HG03025 (cell line): ENCODE results near the gene RBPJ.
"Not testable (repeated sequence)": the region's sequence is repeated elsewhere in the genome, so short reads cannot be mapped to it uniquely, and the experiment has no call there.

Experiments used
- ATAC-seq: cut with Tn5 transposase; IDR thresholded peaks from one replicate; pipeline ENCODE4 v1.9.1; 2021; ENCODE audit warnings: mild to moderate bottlenecking, moderate library complexity; ENCODE audit not compliant: unreplicated experiment, low FRiP score

RBPJ gene

DNA sequence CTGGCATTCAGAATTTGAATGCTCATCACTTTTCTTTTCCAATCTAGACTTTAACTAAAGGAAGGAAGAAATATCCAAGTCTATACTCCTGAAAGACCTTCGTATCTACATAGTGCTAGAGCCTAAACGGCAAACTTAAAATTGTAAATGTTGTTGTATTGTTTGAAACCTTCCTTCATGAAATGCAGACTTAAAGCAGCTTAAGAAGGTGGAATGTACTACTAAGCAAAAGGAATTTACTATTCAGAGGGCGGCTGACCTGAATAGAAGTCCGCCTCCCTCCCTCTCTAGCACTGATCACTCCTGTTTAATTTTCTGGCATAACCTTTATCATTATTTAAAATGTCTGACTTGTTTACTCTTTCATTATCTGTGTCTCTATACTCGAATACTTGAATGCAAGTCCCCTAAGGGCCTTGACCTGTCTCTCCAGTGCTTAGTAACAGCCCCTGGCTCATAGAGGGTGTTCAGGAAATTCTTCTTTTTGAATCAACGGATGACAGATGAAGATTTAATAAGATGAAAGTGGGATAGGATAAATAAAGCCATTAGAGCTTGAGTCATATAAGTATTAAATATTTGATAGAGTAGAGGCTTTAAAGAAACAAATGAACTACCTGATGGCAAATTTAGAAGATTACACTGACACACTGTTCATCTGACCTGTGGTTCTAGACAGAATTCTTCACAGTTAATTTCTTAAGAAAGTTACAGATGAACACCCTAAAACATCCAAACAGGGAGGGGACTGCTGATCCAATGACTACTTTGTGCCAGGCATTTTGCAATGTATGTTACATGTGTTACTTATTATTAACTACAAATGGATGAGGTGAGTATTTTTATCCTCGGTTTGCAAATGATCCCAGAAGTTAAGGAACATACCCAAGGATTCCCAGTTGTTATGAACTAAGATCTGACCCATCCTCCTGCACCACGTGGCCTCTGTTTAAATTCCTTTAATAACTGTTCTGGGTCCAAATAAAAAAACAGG is 20.2 kb upstream of the RBPJ start:
- no peak for ATAC-seq

DNA sequence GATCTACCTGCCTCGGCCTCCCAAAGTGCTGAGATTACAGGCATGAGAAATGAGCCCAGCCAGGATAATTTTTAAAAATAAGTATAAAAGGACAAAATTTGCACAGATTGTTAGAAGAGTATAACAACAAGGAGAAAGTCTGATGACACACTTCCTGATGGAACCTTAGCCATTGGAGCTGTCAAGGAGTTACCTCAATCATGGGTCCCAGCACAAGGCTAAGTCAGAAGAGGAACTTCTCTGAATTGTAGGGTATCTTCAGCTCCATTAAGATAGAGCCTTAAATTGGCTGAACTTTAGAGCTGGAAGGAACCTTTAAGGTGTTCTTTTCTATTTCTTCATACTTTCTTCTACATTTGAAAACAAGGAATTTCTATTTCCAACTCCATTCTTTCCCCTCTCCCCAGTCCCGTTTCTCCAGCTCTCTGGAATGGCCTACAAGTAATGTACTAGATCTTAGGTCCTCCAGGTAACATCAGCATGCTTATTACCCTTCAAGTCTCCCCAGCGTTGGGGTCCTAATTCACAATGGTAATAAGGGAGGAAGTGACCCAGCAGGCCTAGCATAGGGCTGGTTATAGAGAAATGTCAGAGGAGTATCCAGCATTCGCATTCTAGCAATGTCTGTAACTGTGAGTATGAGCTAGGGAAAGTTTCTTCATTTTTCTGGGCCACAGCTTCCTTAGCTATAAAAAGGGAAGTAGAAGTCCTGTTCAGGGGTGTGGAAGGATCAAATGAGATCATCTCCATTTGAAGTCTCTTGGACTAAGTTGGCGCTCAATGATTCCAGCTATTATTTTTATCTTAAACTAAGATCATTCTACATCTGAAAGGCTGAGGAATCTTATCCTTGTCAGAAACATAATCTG is 18.5 kb upstream of the RBPJ start:
- no peak for ATAC-seq

DNA sequence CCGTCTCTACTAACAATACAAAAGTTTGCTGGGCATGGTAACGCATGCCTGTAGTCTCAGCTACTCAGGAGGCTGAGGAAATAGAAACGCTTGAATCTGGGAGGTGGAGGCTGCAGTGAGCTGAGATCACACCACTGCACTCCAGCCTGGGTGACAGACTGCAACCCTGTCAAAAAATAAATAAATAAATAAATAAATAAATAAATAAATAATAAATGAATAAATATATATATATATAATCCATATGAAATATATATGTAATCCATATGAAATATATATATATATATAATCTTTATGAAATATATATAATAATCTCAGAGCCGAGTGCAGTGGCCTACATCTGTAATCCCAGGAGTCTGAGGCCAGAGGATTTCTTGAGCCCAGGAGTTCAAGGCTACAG is 17.8 kb upstream of the RBPJ start:
- ATAC-seq = no peak

DNA sequence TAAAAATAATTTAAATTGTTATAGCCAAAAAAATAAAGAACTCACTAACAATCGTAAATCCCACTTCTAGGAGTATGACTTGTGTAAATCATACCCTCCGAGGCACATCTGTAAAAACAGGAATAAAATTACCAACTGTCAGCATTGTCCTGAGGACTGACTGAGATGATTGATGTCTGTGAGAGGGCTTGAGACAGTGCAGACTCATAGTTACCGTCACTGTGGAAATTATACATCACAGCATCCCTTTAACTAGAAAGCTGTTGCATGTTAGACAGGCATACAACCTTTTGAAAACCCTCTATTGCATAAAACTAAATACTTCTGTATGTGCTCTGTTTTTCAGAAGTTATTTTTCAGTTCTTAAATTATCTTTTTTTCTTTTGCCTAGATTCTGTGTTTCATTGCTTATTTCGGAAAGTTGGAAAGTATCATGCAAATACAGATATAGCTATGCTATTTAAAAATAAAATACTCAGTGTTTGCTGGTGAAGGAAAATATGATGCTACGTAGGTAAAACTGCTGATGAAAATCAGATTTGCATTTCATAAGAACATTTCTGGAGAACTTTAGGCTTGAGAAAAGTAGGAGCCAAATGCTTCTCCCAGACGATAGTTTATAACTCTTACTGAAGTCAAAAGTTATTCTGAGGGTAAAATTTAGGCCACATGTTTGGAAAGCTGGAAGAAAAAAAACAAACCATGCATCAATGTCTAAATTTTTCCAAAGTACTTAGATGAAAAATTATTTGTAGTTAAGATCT is 13.6 kb upstream of the RBPJ start:
- no peak for ATAC-seq

DNA sequence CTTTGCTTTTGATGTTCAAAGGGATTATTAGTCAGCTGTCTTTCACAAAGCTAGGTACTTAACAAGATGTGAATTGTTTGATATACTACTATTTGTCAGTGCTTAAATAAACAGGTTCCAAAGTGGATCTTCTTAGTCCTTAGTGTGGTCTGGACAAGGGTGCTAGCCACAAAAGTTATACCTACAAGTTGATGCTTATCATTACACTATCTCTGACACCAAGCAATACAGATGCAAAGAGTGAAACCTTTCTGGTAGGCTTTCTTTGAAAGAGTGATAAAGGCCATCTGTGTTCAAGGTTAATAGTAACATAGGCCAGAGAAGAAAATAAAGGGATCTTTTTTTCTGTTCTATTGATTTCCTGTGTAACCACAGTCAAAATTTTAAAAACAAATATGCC is 12.2 kb upstream of the RBPJ start:
- ATAC-seq = no peak

DNA sequence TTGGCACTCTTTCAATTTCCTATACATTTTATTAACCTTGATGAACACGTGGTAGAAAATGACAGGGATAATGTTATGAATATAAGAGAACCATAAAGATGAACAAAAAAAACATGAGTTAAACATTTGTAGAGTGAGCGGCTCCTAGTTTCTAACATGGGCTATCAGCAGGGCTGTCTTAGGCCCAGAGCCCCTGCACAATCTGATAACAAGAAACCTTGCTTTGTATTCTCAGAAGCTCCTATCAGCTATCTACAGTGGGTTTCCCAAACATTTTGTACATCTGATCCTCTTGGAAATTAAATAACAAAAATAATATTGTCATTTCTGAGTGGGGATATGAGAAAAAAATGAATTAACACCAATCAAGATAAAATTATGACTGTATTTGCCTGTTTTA is 10.6 kb upstream of the RBPJ start:
- no peak for ATAC-seq

DNA sequence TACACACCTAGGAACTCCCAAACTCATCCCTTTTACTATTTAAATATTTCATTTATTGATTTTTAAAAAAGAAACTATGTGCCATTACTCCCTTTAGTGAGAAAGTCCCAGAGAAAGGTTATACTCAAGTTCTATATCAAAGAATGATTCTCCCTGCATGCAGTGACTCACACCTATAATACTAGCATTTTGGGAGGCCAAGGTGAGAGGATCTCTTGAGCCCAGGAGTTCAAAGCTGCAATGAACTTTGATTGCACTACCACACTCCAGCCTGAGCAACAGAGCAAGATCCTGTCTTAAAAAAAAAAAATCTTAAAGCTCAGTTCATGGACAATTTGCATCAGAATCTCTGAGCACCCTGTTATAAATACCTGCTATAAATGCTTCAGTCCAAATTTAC is 9.2 kb upstream of the RBPJ start:
- ATAC-seq = no peak

DNA sequence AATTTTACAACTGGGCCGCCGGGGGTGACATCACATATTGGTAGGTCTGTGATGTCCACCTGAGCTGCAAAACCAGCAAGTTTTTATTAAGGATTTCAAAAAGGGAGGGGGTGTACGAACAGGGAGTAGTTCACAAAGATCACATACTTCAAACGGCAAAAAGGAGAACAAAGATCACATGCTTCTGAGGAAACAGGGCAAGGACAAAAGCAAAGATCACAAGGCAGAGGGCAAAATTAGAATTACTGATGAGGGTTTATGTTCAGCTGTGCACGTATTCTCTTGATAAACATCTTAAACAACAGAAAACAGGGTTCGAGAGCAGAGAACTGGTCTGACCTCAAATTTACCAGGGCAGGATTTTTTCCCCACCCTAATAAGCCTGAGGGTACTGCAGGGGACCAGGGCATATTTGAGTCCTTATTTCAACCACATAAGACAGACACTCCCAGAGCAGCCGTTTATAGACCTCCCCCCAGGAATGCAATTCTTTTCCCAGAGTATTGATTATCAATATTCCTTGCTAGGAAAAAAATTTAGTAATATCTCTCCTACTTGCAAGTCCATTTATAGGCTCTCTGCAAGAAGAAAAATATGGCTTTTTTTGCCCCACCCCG is 5.4 kb upstream of the RBPJ start:
- not testable (repeated sequence) for ATAC-seq

DNA sequence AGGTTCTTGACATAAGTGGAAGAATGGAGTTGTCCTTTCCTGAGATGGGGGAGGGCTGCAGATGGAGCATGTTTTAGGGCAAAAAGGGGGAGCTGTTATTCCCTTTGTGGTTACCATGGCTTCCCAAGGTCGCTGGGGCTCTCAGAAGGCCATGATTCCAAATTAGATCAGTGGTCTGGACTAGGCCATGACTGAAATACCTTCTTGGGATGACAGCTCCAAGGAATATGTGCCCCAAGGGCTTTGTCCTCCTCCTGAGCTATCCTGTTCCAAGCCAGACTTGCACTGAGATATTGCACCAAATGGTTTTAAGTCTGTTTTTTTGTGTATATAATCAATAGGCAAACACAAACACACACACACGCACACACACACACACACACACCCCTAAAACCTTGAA is 3.0 kb upstream of the RBPJ start:
- no peak for ATAC-seq

DNA sequence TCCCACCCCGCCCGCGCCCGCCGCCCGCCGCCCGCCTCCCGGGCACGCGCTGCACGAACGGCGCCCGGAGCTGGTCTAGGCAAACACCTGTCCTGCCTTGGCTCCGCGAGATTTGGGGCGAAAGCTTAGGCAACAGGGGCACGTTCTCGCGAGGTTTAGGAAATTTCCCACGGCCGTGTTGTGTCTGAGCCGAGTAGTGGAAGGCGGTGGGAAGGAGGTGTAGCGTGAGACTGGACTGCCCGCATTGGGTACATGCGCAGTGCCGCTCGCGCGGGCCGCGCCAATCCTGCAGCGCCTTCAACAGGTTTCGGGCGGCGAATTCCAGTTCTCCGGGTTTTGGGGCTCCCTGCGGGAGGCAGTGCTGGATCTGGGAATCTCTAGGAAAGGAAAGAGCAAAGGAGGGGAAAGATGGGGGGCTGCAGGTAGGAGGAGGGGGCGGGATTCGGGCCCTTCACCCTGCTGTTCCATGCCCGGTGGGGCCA is 1.3 kb upstream of the RBPJ start:
- ATAC-seq = peak; percentile 65

DNA sequence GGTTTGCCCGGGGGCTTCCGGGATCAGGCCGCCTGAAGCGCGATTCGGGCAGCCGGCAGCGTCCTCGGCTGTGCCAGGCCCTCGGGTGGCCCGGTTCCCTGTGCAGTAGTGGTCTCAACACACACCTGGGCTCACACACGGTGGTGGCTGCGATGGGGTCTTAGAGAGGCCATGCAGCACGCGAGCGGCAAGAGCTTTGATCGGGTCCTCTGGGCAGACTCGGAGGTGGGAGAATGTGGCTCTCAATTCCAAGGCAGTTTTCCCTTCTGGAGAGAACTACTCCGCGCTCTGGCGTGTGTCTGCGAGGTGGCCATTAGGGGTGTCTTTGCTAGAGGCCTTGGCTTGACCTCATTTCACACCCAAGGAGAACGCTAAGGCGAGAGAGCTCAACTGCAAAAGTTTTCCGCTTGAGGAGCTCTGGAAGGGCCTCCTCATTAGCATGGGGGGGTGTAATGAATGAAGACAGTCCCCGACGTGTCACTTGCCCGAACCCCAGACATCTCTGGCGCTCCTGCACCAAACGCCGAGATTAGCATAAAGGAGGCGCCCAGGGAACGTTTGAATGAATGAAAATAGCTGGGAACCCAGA is 771 bp upstream of the RBPJ start:
- ATAC-seq = peak; percentile 17

DNA sequence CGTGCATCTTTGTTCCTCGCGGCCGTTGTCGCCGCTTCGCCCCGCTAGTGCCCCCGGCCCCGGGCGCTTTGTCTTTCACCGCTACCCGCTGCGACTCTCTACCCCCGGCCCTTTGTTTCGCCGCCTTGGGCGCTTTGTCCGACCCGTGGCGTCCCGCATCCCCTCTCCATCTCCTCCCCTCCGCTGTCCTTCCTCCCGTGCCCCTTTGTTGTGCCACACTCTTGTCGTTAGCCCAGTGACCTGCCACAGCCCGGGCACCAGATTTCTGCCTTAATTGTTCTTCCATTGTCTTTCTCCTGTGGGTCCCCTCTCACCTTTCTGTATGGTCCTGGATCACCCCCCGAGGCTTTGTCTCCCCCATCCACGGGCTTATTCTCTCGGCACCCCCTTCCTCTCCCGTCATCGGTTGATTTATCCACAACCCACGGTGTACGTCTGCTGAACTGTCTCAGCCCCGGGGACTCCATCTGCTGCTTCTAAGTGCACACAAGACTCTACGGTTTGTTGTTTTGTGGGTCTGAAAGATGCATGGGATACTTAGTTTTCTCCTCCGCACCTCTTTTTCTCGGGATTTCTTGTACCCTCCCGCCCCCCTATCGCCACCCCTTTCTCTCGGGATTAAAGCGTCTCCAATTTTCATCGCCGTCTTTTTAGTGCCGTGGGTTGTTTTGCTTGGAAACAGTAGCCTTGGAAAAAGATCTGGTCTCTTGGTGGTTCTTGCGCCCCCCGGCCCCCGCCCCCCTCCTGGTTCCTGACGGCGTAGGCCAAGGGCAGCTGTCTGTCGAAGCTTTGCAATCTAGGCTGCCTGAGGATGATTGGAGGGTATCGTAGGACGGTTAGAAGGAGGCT is 783 bp downstream of the RBPJ start:
- no peak for ATAC-seq

DNA sequence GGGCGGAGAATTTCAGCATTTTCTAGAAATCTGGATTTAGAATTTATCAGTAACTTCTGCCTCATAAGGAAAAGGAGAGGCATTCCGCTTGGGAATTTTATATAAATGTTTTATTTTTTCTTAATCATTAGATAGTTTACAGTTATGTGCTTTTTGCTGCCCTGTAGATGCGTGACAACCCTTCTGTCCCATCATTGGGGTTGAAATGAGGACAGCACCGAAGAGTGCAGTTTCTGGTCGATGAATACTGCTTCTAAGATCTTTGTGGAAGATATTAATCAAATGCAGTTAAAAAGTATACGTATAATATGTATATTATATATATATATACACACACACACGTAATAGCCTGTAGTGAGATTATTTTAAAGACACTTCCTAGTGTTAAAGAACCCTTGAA is 1.5 kb downstream of the RBPJ start:
- ATAC-seq = no peak

DNA sequence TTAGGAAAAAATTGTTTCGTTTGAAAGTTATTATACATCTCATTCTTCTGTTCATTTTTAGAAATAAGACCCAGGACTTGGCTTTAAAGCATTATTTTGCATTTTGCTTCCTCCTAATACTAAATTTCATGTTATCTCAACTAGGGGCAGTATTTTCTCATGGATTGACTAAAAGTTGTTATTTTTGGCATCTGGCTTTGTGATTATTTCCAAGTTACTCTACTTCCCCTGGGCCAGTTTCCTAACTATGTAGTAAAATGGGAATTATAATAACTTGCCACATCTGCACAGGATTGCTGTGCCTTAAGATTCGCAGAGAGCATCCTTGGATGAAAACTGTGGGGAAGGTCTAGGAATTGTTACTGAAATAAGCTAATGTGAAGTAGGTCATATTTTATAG is 3.0 kb downstream of the RBPJ start:
- no peak for ATAC-seq

DNA sequence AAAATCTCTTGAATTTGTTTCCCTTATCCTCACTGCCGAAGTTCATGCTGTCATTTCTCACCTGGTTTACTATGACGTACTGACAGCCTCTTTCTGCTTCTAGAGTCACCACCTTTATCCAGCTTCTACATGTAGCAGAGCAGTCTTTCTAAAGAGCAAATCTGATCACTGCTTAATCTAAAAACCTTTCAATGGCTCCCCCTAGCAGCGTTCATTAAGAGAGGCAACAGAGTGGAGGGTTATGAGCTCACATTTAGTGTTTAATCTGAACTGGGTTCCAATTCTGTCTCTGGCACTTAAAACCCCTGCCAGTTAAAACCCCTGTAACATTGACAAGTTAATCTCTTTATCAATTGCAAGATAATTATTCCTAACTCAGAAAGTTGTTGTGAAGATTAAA is 4.4 kb downstream of the RBPJ start:
- ATAC-seq = no peak

DNA sequence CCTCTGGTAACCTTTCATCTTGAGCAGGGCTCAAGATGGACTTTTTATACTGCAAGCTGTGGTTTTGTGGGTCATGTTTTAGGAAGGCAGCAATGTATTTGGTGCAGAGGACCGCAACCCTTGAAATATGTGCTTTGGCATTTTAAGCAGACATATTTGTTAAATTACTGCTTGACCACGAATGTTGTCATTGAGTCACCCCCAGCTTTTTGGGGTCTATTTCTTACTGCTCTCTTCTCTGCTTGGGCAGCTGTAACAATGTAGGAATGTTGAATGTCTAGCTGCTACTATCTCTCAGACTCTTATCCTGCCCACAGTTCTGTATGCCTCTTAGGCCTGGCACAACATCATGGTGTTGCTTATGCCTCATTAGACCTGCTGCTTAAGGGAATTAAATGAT is 6.0 kb downstream of the RBPJ start:
- ATAC-seq = no peak

DNA sequence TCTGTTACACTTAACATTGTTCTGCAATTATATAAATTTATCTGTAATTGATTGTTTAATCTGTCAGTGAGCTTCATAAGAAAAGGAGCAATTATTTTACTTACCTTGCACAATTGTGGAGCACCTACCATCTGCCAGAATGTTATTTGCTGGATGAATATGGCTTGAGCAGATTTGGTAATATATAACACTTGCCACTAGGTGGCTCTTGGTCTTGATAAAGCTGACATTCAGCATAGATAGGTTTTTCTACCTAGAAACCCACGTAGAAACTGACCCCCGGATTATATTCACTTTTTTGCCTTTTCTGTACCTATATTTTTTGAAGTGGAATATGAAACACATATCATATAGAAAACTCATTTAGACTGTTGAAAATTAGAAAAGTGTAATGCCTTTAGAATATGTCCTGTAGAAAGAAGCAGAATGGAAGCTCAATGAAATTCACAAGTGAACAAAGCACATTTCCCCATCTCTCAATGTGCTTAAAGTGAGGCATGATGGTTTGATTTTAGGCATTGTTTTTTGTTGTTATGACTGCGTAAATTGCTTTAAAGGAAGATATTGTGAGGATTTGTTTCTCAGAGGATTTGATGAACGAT is 9.5 kb downstream of the RBPJ start:
- ATAC-seq = no peak

DNA sequence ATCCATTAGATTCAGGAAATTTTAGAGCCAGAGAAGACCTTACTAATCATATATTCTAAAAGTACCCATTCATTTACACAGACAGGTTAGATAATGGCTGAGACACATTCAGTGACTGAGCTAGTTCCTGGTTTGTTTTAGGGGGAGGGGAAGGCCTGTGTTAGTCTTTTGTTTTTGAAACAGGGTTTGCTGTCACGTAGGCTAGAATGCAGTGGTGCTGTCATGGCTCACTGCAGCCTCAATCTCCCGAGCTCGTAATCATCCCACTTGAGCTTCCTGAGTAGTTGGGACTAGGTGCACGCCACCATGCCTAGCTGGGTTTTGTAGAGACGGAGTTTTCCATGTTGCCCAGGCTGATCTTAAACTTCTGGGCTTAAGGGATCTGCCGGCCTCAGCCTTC is 10.1 kb downstream of the RBPJ start:
- no peak for ATAC-seq
